ENCODE measurements around the gene SGCD. TPM values are rescaled to one million over a fixed set of nuclear protein-coding genes. Genes with fewer than 3 reads are reported as not detected.

SGCD gene
- polyA plus RNA-seq, 4 donors = 0.22 to 7.5 (median 0.62) TPM

GRCh38 chr5:156680831-156681230 lies 353.9 kb downstream of the SGCD start:
- DNase-seq (no peak), FAIRE-seq (no peak)
- WGBS, 3 donors = 83 to 91% (median 84%) methylated on average over 10 of the region's 10 CpGs
- Histone ChIP-seq H3K36me3 (ENCODE audit: control insufficient read depth in 3 of 3, insufficient read depth in 2 of 3, low read depth in 1 of 3, low read length in 3 of 3) (no peaks in the 10 kb centered on the region), H3K27me3 (ENCODE audit: control insufficient read depth in 3 of 3, insufficient read depth in 3 of 3, low read length in 3 of 3) (no peaks in the 10 kb centered on the region), H3K4me1 (ENCODE audit: control insufficient read depth in 3 of 3, insufficient read depth in 2 of 3, low read depth in 1 of 3, low read length in 2 of 3) (peaks cover 0 to 2% (median 0%) of the 10 kb centered on the region in 3 donors), H3K4me3 (ENCODE audit: low read depth in 1 of 3, low read length in 3 of 3) (no peak overlapping the region), H3K27ac (ENCODE audit: low read depth in 1 of 3, low read length in 2 of 3) (no peak overlapping the region), H3K9me3 (ENCODE audit: control insufficient read depth in 2 of 2, insufficient read depth in 1 of 2, low read depth in 1 of 2, low read length in 1 of 2) (no peaks in the 10 kb centered on the region)

GRCh38 chr5:156681265-156681664 lies 354.3 kb downstream of the SGCD start:
- FAIRE-seq (no peak), DNase-seq (no peak)
- no peaks in the 10 kb centered on the region for H3K27me3 ChIP-seq (ENCODE audit: control insufficient read depth in 3 of 3, insufficient read depth in 3 of 3, low read length in 3 of 3)
- no peak overlapping the region for H3K27ac ChIP-seq (ENCODE audit: low read depth in 1 of 3, low read length in 2 of 3)
- WGBS, 3 donors = 70 to 94% (median 82%) methylated on average over 3 of the region's 3 CpGs
- no peak overlapping the region for H3K4me3 ChIP-seq (ENCODE audit: low read depth in 1 of 3, low read length in 3 of 3)
- no peaks in the 10 kb centered on the region for H3K9me3 ChIP-seq (ENCODE audit: control insufficient read depth in 2 of 2, insufficient read depth in 1 of 2, low read depth in 1 of 2, low read length in 1 of 2)
- H3K4me1 ChIP-seq (ENCODE audit: control insufficient read depth in 3 of 3, insufficient read depth in 2 of 3, low read depth in 1 of 3, low read length in 2 of 3) = peaks cover 0 to 2% (median 0%) of the 10 kb centered on the region in 3 donors
- no peaks in the 10 kb centered on the region for H3K36me3 ChIP-seq (ENCODE audit: control insufficient read depth in 3 of 3, insufficient read depth in 2 of 3, low read depth in 1 of 3, low read length in 3 of 3)

- H3K4me3 ChIP-seq (ENCODE audit: low read depth in 1 of 3, low read length in 3 of 3) = no peak overlapping the region
- H3K27ac ChIP-seq (ENCODE audit: low read depth in 1 of 3, low read length in 2 of 3) = no peak overlapping the region
- WGBS, 3 donors = 68 to 83% (median 80%) methylated on average over 2 of the region's 2 CpGs
- H3K4me1 ChIP-seq (ENCODE audit: control insufficient read depth in 3 of 3, insufficient read depth in 2 of 3, low read depth in 1 of 3, low read length in 2 of 3) = peaks cover 0 to 2% (median 0%) of the 10 kb centered on the region in 3 donors
- H3K27me3 ChIP-seq (ENCODE audit: control insufficient read depth in 3 of 3, insufficient read depth in 3 of 3, low read length in 3 of 3) = peaks cover 0 to 1% (median 0%) of the 10 kb centered on the region in 3 donors
- no peaks in the 10 kb centered on the region for H3K9me3 ChIP-seq (ENCODE audit: control insufficient read depth in 2 of 2, insufficient read depth in 1 of 2, low read depth in 1 of 2, low read length in 1 of 2)
- no peaks in the 10 kb centered on the region for H3K36me3 ChIP-seq (ENCODE audit: control insufficient read depth in 3 of 3, insufficient read depth in 2 of 3, low read depth in 1 of 3, low read length in 3 of 3)
- DNase-seq (no peak), FAIRE-seq (no peak)
Observed at GRCh38 chr5:156682971-156683370, 356.0 kb downstream of the SGCD start.

- peaks cover 0 to 1% (median 0%) of the 10 kb centered on the region in 3 donors for H3K27me3 ChIP-seq (ENCODE audit: control insufficient read depth in 3 of 3, insufficient read depth in 3 of 3, low read length in 3 of 3)
- 53 to 75% (median 71%) methylated on average over 1 of the region's 1 CpG for WGBS, 3 donors
- H3K4me3 ChIP-seq (ENCODE audit: low read depth in 1 of 3, low read length in 3 of 3) = no peak overlapping the region
- no peaks in the 10 kb centered on the region for H3K4me1 ChIP-seq (ENCODE audit: control insufficient read depth in 3 of 3, insufficient read depth in 2 of 3, low read depth in 1 of 3, low read length in 2 of 3)
- no peak for DNase-seq
- H3K36me3 ChIP-seq (ENCODE audit: control insufficient read depth in 3 of 3, insufficient read depth in 2 of 3, low read depth in 1 of 3, low read length in 3 of 3) = no peaks in the 10 kb centered on the region
- H3K9me3 ChIP-seq (ENCODE audit: control insufficient read depth in 2 of 2, insufficient read depth in 1 of 2, low read depth in 1 of 2, low read length in 1 of 2) = no peaks in the 10 kb centered on the region
- no peak overlapping the region for H3K27ac ChIP-seq (ENCODE audit: low read depth in 1 of 3, low read length in 2 of 3)
- no peak for FAIRE-seq
Observed at GRCh38 chr5:156683509-156683908, 356.5 kb downstream of the SGCD start.

- H3K27me3 ChIP-seq (ENCODE audit: control insufficient read depth in 3 of 3, insufficient read depth in 3 of 3, low read length in 3 of 3) = peaks cover 0 to 1% (median 0%) of the 10 kb centered on the region in 3 donors
- H3K4me1 ChIP-seq (ENCODE audit: control insufficient read depth in 3 of 3, insufficient read depth in 2 of 3, low read depth in 1 of 3, low read length in 2 of 3) = no peaks in the 10 kb centered on the region
- no peaks in the 10 kb centered on the region for H3K9me3 ChIP-seq (ENCODE audit: control insufficient read depth in 2 of 2, insufficient read depth in 1 of 2, low read depth in 1 of 2, low read length in 1 of 2)
- H3K4me3 ChIP-seq (ENCODE audit: low read depth in 1 of 3, low read length in 3 of 3) = no peak overlapping the region
- no peak for DNase-seq
- 18 to 73% (median 35%) methylated on average over 2 of the region's 2 CpGs for WGBS, 3 donors
- H3K27ac ChIP-seq (ENCODE audit: low read depth in 1 of 3, low read length in 2 of 3) = no peak overlapping the region
- no peak for FAIRE-seq
- no peaks in the 10 kb centered on the region for H3K36me3 ChIP-seq (ENCODE audit: control insufficient read depth in 3 of 3, insufficient read depth in 2 of 3, low read depth in 1 of 3, low read length in 3 of 3)
Observed at GRCh38 chr5:156684216-156684615, 357.3 kb downstream of the SGCD start.

- H3K4me1 ChIP-seq (ENCODE audit: control insufficient read depth in 3 of 3, insufficient read depth in 2 of 3, low read depth in 1 of 3, low read length in 2 of 3) = no peaks in the 10 kb centered on the region
- DNase-seq = no peak
- H3K27me3 ChIP-seq (ENCODE audit: control insufficient read depth in 3 of 3, insufficient read depth in 3 of 3, low read length in 3 of 3) = peaks cover 0 to 3% (median 0%) of the 10 kb centered on the region in 3 donors
- no peak for FAIRE-seq
- H3K4me3 ChIP-seq (ENCODE audit: low read depth in 1 of 3, low read length in 3 of 3) = no peak overlapping the region
- H3K27ac ChIP-seq (ENCODE audit: low read depth in 1 of 3, low read length in 2 of 3) = no peak overlapping the region
- no peaks in the 10 kb centered on the region for H3K9me3 ChIP-seq (ENCODE audit: control insufficient read depth in 2 of 2, insufficient read depth in 1 of 2, low read depth in 1 of 2, low read length in 1 of 2)
- no peaks in the 10 kb centered on the region for H3K36me3 ChIP-seq (ENCODE audit: control insufficient read depth in 3 of 3, insufficient read depth in 2 of 3, low read depth in 1 of 3, low read length in 3 of 3)
Observed at GRCh38 chr5:156685481-156685880, 358.5 kb downstream of the SGCD start.

GRCh38 chr5:156686380-156686779 lies 359.4 kb downstream of the SGCD start:
- 71 to 79% (median 79%) methylated on average over 2 of the region's 2 CpGs for WGBS, 3 donors
- H3K36me3 ChIP-seq (ENCODE audit: control insufficient read depth in 3 of 3, insufficient read depth in 2 of 3, low read depth in 1 of 3, low read length in 3 of 3) = no peaks in the 10 kb centered on the region
- no peak overlapping the region for H3K4me3 ChIP-seq (ENCODE audit: low read depth in 1 of 3, low read length in 3 of 3)
- peaks cover 0 to 3% (median 0%) of the 10 kb centered on the region in 3 donors for H3K27me3 ChIP-seq (ENCODE audit: control insufficient read depth in 3 of 3, insufficient read depth in 3 of 3, low read length in 3 of 3)
- DNase-seq (no peak), FAIRE-seq (no peak)
- no peak overlapping the region for H3K27ac ChIP-seq (ENCODE audit: low read depth in 1 of 3, low read length in 2 of 3)
- no peaks in the 10 kb centered on the region for H3K9me3 ChIP-seq (ENCODE audit: control insufficient read depth in 2 of 2, insufficient read depth in 1 of 2, low read depth in 1 of 2, low read length in 1 of 2)
- H3K4me1 ChIP-seq (ENCODE audit: control insufficient read depth in 3 of 3, insufficient read depth in 2 of 3, low read depth in 1 of 3, low read length in 2 of 3) = no peaks in the 10 kb centered on the region

- DNase-seq = no peak
- Histone ChIP-seq H3K9me3 (ENCODE audit: control insufficient read depth in 2 of 2, insufficient read depth in 1 of 2, low read depth in 1 of 2, low read length in 1 of 2) (no peaks in the 10 kb centered on the region), H3K27ac (ENCODE audit: low read depth in 1 of 3, low read length in 2 of 3) (no peak overlapping the region), H3K36me3 (ENCODE audit: control insufficient read depth in 3 of 3, insufficient read depth in 2 of 3, low read depth in 1 of 3, low read length in 3 of 3) (no peaks in the 10 kb centered on the region), H3K4me3 (ENCODE audit: low read depth in 1 of 3, low read length in 3 of 3) (no peak overlapping the region), H3K4me1 (ENCODE audit: control insufficient read depth in 3 of 3, insufficient read depth in 2 of 3, low read depth in 1 of 3, low read length in 2 of 3) (no peaks in the 10 kb centered on the region), H3K27me3 (ENCODE audit: control insufficient read depth in 3 of 3, insufficient read depth in 3 of 3, low read length in 3 of 3) (peaks cover 0 to 3% (median 0%) of the 10 kb centered on the region in 3 donors)
- 31 to 48% (median 41%) methylated on average over 4 of the region's 4 CpGs for WGBS, 3 donors
- FAIRE-seq = no peak
Observed at GRCh38 chr5:156686796-156687195, 359.8 kb downstream of the SGCD start.

- DNase-seq = no peak
- Histone ChIP-seq H3K4me1 (ENCODE audit: control insufficient read depth in 3 of 3, insufficient read depth in 2 of 3, low read depth in 1 of 3, low read length in 2 of 3) (no peaks in the 10 kb centered on the region), H3K27ac (ENCODE audit: low read depth in 1 of 3, low read length in 2 of 3) (no peak overlapping the region), H3K9me3 (ENCODE audit: control insufficient read depth in 2 of 2, insufficient read depth in 1 of 2, low read depth in 1 of 2, low read length in 1 of 2) (no peaks in the 10 kb centered on the region), H3K27me3 (ENCODE audit: control insufficient read depth in 3 of 3, insufficient read depth in 3 of 3, low read length in 3 of 3) (peaks cover 0 to 3% (median 0%) of the 10 kb centered on the region in 3 donors), H3K4me3 (ENCODE audit: low read depth in 1 of 3, low read length in 3 of 3) (no peak overlapping the region), H3K36me3 (ENCODE audit: control insufficient read depth in 3 of 3, insufficient read depth in 2 of 3, low read depth in 1 of 3, low read length in 3 of 3) (no peaks in the 10 kb centered on the region)
- WGBS, 3 donors = 81 to 85% (median 82%) methylated on average over 8 of the region's 8 CpGs
- no peak for FAIRE-seq
Observed at GRCh38 chr5:156687514-156687913, 360.6 kb downstream of the SGCD start.
